ENCODE measurements around the gene NMRK1.

Gene NMRK1

DNA sequence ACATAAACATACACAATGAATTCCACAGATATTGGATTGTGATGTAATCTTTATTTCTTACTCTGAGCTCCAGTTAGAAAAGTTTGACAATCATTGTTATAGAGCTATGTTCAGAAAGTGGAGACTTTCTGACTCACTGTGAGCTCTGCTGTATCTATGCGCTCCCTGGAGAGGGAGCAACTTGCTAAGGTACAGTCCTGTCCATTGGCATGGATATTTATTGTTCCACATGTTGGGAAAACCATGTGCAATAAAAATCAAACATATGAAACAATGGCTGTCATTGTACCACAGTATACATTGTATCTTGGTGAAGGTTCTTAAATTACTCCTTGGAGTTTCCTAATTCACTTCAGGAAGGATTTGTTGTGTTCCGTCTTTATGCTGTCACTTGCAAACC lies 26.8 kb downstream of the NMRK1 start:
- DNase-seq (ENCODE audit: low spot score) = peak; percentile 29

DNA sequence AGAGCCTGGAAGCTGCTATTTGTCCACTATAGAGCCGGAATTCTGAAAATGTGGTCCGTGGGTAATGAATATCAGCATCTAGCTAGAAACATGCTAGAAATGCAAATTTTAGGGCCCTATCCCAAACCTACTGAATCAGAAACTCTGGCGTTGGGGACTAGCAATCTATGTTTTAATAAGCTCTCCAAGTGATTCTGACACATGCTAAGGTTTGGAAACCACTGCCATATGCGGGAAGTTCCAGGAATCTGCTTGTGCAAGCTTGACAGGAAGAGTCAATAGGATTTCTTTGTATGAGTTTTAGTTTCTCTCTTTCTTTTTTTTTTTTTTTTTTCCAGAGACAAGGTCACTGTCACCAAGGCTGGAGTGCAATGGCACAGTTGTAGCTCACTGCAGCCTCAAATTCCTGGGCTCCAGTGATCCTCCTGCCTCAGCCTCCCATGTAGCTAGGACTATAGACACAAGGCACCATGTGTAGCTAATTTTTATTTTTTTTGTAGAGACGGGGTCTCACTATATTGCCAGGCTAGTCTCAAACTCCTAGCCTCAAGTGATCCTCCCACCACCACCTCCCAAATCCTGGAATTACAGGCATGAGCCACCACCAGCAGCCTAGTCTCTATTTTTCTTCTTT lies 33.5 kb downstream of the NMRK1 start:
- DNase-seq (ENCODE audit: low spot score) = no peak

GRCh38 chr9:75053869-75054268 lies 34.1 kb downstream of the NMRK1 start:
- DNase-seq (ENCODE audit: low spot score) = no peak

GRCh38 chr9:75051285-75051684 lies 36.7 kb downstream of the NMRK1 start:
- DNase-seq (ENCODE audit: low spot score) = no peak

DNA sequence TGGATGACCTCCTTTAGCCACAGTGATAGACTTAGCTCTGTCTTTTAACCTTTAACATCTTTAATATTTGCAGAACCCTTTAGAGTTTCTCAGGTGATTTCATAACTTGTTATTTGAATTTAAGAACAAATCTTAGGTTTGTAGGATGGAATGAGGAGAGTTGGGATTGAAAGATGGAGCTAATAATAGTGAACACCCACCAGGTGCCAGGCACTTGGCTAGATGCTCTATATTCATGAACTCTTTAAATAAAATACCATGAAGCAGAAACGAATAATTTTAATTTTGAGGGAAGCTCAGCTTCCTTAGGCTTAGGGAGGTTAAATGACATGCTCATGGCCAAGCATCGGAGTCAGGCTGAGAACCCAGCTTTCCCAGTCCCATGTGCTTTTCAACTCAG lies 40.4 kb downstream of the NMRK1 start:
- DNase-seq (ENCODE audit: low spot score) = no peak

DNA sequence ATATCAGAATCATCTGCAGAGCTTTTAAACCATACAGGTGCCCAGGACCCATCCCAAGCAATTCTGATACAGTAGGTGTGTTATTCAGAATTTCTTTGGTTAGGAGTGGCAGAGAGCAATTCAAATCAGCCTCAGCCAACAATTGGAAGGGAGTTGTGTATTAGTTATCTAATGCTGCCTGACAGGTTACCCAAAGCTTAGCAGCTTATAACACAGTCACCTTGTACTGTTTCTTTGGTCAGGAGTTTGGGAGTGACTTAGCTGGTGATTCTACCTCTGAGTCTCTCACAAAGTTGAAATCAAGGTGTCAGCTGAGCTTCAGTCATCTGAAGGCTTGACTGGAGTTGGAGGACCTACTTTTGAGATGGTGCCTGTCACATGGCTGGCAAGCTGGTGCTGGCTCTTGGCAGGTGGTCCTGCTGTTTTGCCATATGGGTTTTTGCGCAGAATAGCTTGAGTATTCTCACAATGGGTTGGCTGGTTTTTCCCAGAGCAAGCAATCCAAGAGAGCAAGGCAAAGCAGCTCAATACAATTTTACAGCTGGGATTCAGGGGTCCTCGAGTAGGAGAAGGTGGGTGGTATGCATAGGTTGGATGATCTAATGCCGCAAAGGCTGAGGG lies 41.1 kb downstream of the NMRK1 start:
- no peak for DNase-seq (ENCODE audit: low spot score)

DNA sequence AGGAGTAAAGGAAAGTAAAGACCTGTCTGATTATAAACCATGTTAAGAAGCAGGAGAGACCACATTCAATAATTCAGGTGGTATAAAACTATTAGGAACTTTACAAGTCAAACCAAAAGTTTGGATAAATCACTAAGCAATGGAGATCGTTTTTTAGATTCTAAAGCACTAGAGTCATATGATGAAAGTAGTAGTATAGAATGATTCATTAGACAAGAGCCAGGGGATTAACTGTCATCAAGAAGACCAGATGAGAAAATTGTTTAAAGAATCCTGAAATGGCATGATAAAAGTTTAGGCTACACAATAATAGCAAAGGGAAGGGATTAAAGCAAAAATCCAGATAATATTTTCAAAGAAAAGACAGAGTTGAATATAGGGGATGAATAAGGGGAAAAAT lies 46.9 kb downstream of the NMRK1 start:
- no peak for DNase-seq (ENCODE audit: low spot score)

DNA sequence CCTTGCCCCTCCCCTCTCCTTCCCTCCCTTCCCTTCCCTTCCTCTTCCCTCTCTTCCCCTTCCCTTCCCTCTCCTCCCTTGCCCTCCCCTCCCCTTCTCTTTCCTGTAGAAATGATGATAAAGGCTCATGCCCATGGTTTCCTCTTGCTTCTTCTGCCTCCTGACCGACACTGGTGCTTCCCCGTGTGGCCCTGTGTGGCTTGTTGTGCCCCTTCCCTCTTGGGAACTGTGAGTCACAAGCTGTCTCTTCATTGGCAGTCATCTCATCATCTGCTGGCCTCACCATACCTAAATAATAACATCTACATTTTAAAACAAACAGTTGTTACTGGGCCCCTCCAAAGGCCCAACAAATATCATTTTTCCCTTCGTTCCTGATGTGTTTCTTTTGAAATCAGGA lies 48.2 kb downstream of the NMRK1 start:
- no peak for DNase-seq (ENCODE audit: low spot score)

- no peak for DNase-seq (ENCODE audit: low spot score)
Observed at GRCh38 chr9:75039009-75039408, 48.9 kb downstream of the NMRK1 start.

DNA sequence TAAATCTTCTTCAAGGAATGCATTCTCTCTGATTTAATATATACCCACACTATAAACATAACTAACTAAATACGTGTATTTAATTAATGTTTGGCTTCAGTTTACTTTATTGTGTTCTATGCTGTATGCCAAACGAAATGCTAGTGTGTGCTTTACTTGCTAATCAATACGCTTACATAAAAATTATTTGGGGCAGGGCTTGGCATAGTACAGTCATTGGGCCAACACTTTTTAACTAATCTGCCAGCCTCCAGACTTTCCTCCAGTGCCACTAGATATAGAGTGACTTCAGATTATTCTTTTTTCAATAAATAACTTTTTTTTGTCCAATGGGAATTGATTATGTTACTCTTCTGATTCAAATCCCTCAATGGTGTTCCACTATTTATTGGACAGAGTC lies 51.2 kb downstream of the NMRK1 start:
- DNase-seq (ENCODE audit: low spot score) = no peak

GRCh38 chr9:75033791-75034473 lies 54.0 kb downstream of the NMRK1 start:
- DNase-seq (ENCODE audit: low spot score) = peak; percentile 59

- peak; percentile 31 for DNase-seq (ENCODE audit: low spot score)
Observed at GRCh38 chr9:75027187-75028107, 60.5 kb downstream of the NMRK1 start.

GRCh38 chr9:75023846-75024245 lies 64.1 kb downstream of the NMRK1 start:
- no peak for DNase-seq (ENCODE audit: low spot score)

DNA sequence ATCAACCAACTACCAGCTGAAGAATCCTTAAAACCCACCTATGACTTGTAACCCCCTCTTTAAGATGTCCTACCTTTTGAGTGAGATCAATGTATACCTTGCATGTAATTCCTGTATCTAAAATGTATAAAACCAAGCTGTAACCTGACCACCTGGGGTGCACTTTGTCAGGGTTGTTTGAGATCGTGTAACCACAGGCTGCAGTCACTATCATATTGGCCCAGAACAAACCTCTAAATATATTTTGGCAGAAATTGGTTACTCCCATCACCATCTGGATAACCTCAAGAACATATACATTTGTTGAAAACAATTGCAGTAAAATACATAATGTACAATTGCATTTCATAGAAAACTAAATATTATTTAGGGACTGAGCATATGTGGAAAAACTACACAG lies 68.3 kb downstream of the NMRK1 start:
- no peak for DNase-seq (ENCODE audit: low spot score)

DNA sequence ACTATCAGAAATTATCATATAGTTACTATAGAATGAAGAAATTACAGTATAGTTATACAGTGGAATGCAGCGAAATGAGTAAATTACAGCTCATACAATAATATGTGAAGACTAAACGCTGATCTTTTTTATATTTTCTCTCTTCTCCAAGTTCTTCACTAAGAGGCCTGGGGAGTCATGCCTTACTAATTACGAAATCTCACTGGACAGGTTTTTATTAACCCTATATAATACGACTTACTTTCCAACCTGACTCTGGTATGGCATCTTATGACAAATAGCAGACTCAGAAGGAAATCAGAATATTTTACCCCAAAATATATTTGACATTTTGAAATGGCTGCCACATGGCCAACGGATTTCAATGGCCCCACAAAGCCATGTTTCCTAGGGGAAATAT lies 68.9 kb downstream of the NMRK1 start:
- no peak for DNase-seq (ENCODE audit: low spot score)

- no peak for DNase-seq (ENCODE audit: low spot score)
Observed at GRCh38 chr9:75017378-75017777, 70.6 kb downstream of the NMRK1 start.

DNA sequence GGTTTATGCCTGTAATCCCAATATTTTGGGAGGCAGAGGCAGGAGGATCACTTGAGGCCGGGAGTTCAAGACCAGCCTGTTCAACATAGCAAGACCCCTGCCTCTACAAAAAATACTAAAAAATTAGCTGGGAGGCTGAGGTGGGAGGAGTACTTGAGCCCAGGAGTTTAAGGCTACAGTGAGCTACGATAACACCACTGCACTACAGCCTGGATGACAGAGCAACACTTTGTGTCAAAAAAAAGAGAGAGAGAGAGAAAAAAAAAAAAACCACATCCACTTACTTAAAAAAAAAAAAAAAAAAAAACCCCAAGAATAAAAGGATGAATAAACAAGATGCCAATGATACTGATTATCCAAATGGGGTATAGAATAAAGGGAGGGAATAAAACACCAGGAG lies 74.2 kb downstream of the NMRK1 start:
- DNase-seq (ENCODE audit: low spot score) = no peak

Measured in COLO829 (cell line).